Measurements from ENCODE around the gene CD274. TPM values are rescaled to one million over a fixed set of nuclear protein-coding genes. Genes with fewer than 3 reads are reported as not detected.

CD274 gene
- total RNA-seq, 4 donors from 2014 or later = 0.80 to 2.9 (median 1.2) TPM; not detected in 1

DNA sequence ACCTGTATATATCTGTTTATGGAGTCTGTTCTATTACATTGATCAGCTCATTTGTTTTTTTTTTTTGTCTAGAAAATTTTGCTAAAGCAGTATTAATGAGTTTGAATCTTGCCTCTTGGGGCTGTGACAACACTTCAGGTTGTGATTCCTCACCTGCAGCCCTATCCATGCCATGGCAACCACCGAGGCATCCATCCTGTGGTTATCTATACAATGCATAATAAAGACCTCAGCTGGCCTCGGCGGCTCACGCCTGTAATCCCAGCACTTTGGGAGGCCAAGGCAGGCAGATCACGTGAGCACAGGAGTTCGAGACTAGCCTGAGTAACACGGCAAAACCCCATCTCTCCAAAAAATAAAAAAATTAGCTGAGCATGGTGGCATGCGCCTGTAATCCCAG, 31.9 kb downstream of the CD274 start:
- Histone ChIP-seq H3K36me3 (no peaks in the 10 kb centered on the region), H3K4me1 (no peaks in the 10 kb centered on the region), H3K27me3 (no peaks in the 10 kb centered on the region), H3K4me3 (no peak overlapping the region), H3K27ac (no peak overlapping the region), H3K9me3 (no peaks in the 10 kb centered on the region)
- TF ChIP-seq POLR2A (IDR thresholded peaks at IDR 0.05) (no peak), CTCF (IDR thresholded peaks at IDR 0.05) (no peak), EP300 (IDR thresholded peaks at IDR 0.05; ENCODE audit: low read depth) (no peak), POLR2AphosphoS5 (IDR thresholded peaks at IDR 0.05) (no peak)
- no peak for DNase-seq
- in situ Hi-C loops (cut with MboI; ENCODE audit: low pct_ligation_motif_present in 1 of 4, low pct_unique_long_range_greater_than_20kb in 1 of 4, low sequenced_read_pairs in 3 of 4) (no loop called here), intact Hi-C loops (cut with DNase I; ENCODE audit: low total_unique reads) (no loop called here)
- WGBS, 2 donors (ENCODE audit: low coverage in 1 of 2) = 81 to 93% methylated on average over 5 to 8 of the region's 8 CpGs

- no peaks in the 10 kb centered on the region for H3K4me1 ChIP-seq
- in situ Hi-C loops (cut with MboI; ENCODE audit: low pct_ligation_motif_present in 1 of 4, low pct_unique_long_range_greater_than_20kb in 1 of 4, low sequenced_read_pairs in 3 of 4) = no loop called here
- no peak for TF ChIP-seq CTCF (IDR thresholded peaks at IDR 0.05)
- no peak for TF ChIP-seq POLR2A (IDR thresholded peaks at IDR 0.05)
- TF ChIP-seq EP300 (IDR thresholded peaks at IDR 0.05; ENCODE audit: low read depth) = no peak
- TF ChIP-seq POLR2AphosphoS5 (IDR thresholded peaks at IDR 0.05) = no peak
- H3K27ac ChIP-seq = no peak overlapping the region
- DNase-seq = no peak
- WGBS, 2 donors (ENCODE audit: low coverage in 1 of 2) = 65 to 94% methylated on average over 2 of the region's 2 CpGs
- H3K36me3 ChIP-seq = no peaks in the 10 kb centered on the region
- intact Hi-C loops (cut with DNase I; ENCODE audit: low total_unique reads) = no loop called here
- H3K4me3 ChIP-seq = no peak overlapping the region
- H3K27me3 ChIP-seq = no peaks in the 10 kb centered on the region
- no peaks in the 10 kb centered on the region for H3K9me3 ChIP-seq
Measured at GRCh38 chr9:5483306-5483705, 33.0 kb downstream of the CD274 start.

GRCh38 chr9:5485378-5486085, 35.2 kb downstream of the CD274 start:
- Histone ChIP-seq H3K36me3 (no peaks in the 10 kb centered on the region), H3K27me3 (no peaks in the 10 kb centered on the region), H3K27ac (no peak overlapping the region), H3K4me1 (no peaks in the 10 kb centered on the region), H3K4me3 (no peak overlapping the region), H3K9me3 (no peaks in the 10 kb centered on the region)
- DNase-seq = no peak
- intact Hi-C loops (cut with DNase I; ENCODE audit: low total_unique reads) = no loop called here
- in situ Hi-C loops (cut with MboI; ENCODE audit: low pct_ligation_motif_present in 1 of 4, low pct_unique_long_range_greater_than_20kb in 1 of 4, low sequenced_read_pairs in 3 of 4) = no loop called here
- 80 to 83% methylated on average over 5 of the region's 5 CpGs for WGBS, 2 donors (ENCODE audit: low coverage in 1 of 2)
- TF ChIP-seq POLR2A (IDR thresholded peaks at IDR 0.05) (no peak), POLR2AphosphoS5 (IDR thresholded peaks at IDR 0.05) (no peak), EP300 (IDR thresholded peaks at IDR 0.05; ENCODE audit: low read depth) (no peak), CTCF (IDR thresholded peaks at IDR 0.05) (no peak)

GRCh38 chr9:5486988-5487387, 36.6 kb downstream of the CD274 start:
- H3K9me3 ChIP-seq = no peaks in the 10 kb centered on the region
- no peaks in the 10 kb centered on the region for H3K4me1 ChIP-seq
- H3K27me3 ChIP-seq = no peaks in the 10 kb centered on the region
- in situ Hi-C loops (cut with MboI; ENCODE audit: low pct_ligation_motif_present in 1 of 4, low pct_unique_long_range_greater_than_20kb in 1 of 4, low sequenced_read_pairs in 3 of 4) = no loop called here
- no peak for TF ChIP-seq POLR2AphosphoS5 (IDR thresholded peaks at IDR 0.05)
- TF ChIP-seq EP300 (IDR thresholded peaks at IDR 0.05; ENCODE audit: low read depth) = no peak
- no peak for TF ChIP-seq CTCF (IDR thresholded peaks at IDR 0.05)
- TF ChIP-seq POLR2A (IDR thresholded peaks at IDR 0.05) = no peak
- intact Hi-C loops (cut with DNase I; ENCODE audit: low total_unique reads) = no loop called here
- 78 to 93% methylated on average over 5 of the region's 5 CpGs for WGBS, 2 donors (ENCODE audit: low coverage in 1 of 2)
- DNase-seq = no peak
- no peak overlapping the region for H3K4me3 ChIP-seq
- no peaks in the 10 kb centered on the region for H3K36me3 ChIP-seq
- no peak overlapping the region for H3K27ac ChIP-seq

Measured in transverse colon (tissue), 4 donors.